ENCODE measurements around the gene PXDN.

PXDN gene

GRCh38 chr2:1594373-1595171 lies 149.7 kb downstream of the PXDN start:
- DNase-seq (ENCODE audit: low spot score), result peak; percentile 59

- no peak for DNase-seq (ENCODE audit: low spot score)
Measured at GRCh38 chr2:1594123-1594372, 150.3 kb downstream of the PXDN start.

- peak; percentile 79 for DNase-seq (ENCODE audit: low spot score)
Measured at GRCh38 chr2:1593371-1594122, 150.8 kb downstream of the PXDN start.

- peak; percentile 76 for DNase-seq (ENCODE audit: low spot score)
Measured at GRCh38 chr2:1591978-1592907, 152.1 kb downstream of the PXDN start.

DNA sequence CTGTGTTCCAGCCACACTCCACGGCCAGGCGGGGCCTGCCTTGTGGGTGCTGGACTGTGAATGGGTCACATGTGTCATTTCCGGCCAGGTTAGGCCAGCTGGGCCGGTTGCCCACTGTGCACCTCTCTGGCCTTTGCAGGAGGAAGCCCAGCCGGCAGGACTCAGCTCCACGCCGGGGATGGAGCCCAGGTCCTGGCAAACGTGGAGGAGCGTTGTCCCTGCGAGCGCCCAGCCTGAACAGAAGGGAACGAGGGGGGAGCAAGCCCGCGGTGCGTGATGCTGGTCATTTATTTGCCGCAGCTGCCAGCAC lies 152.9 kb downstream of the PXDN start:
- peak; percentile 62 for DNase-seq (ENCODE audit: low spot score)

GRCh38 chr2:1590596-1591460 lies 153.5 kb downstream of the PXDN start:
- DNase-seq (ENCODE audit: low spot score), result peak; percentile 62

DNA sequence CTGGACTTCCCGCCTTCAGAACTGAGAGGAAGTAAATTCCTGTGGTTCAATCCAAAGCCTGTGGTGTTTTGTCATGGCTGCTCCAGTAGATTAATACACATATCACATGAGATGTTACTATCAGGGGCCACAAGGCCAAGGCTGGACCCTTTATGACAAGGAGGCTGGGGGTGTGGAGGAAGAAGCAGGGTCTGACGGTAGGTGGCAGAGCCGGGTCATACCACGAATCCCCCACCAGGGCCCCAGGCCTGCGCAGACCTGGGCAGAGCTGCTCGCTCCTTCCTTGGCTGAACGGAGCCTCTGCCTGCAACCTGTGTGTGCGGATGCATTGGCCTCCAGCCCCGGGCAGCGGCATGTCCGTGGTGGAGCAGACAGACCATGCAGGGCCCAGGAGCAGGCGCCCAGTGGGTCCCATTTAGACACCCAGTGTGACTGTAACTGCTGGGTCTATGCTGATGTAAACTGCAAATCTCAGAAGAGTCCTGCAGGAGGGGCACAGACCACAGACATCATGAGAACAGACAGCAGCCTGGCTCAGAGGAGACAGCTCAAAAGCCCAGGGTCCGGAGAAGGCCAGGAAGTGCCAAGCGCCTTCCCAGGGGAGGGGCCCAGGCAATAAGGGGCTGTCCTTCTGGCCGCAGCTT lies 155.2 kb downstream of the PXDN start:
- DNase-seq (ENCODE audit: low spot score), result no peak

- DNase-seq (ENCODE audit: low spot score), result no peak
Measured at GRCh38 chr2:1588051-1588977, 156.0 kb downstream of the PXDN start.

DNA sequence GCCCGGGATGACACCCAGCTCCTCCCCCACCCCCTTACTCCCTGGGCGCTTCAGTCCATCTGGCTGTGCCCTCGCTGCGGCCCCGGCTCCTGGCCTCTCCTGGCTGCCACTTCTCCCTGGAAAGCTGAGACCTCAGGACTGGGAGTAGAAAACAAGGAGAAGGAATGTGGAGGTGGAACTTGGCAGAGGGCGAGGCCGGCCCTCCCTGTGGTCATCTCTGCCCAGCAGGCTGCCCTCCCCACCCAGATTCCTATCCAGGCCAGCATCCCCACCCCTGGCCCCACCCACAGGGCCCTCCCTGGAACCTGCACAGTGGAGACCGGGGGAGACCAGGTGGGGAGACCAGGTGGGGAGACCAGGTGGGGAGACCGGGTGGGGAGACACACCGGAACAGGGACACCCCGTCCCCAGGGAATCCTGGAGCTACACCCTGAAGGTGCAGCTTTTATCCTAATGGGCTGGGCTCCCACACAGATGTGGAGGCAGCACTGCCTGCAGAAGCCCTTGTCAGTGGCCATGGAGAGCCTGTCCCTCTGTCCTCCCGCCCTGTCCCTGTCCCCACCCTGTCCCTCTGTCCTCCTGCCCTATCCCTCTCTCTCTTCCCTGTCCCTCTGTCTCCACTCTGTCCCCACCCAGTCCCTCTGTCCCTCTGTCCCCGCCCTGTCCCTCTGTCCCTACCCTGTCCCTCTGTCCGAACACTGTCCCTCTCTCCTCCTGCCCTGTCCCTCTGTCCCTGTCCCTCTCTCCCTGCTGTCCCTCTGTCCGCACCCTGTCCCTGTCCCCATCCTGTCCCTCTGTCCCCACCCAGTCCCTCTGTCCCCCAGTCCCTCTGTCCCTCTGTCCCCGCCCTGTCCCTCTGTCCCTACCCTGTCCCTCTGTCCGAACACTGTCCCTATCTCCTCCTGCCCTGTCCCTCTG lies 157.1 kb downstream of the PXDN start:
- DNase-seq (ENCODE audit: low spot score), result no peak

- DNase-seq (ENCODE audit: low spot score), result no peak
Measured at GRCh38 chr2:1586251-1586922, 157.9 kb downstream of the PXDN start.

GRCh38 chr2:1585635-1586034 lies 158.7 kb downstream of the PXDN start:
- DNase-seq (ENCODE audit: low spot score), result no peak

DNA sequence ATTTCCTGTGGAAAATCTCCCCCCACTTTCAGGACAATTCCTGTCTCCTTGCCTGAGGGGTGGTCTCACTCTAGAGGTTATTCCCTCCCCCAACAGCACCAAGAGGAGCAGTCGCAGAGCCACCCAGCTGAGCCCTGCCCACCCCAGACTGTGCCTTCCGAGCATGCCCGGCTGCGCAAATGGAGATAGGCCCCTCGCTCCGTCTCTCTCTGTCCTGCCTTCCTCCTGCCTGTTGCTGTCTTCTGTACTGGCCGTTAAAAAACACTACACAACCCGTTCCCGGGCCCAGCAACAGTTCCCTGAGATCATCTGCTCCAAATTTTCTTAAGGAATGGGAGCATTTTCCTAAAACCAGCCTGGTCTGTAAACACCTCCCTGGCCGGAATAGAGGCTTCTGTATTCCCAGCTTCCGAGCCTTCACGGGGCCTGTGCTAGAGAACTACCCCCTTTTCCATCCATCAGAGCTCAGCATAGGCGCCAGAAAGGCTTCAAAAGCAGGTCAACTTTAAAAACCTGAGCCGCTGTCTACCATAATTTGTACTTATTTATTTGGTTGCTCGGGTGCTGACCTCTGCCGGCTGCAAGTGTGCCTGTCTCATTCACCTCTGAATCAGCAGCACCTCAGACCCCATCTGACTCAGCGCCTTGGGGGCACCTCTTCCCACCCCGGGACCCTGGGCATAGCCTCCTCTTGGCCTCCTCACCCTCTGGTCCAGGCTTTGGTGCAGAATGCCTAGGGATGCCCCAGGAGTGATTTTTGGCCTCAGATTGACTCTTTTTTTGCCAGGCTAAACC lies 159.4 kb downstream of the PXDN start:
- no peak for DNase-seq (ENCODE audit: low spot score)

GRCh38 chr2:1584051-1584531 lies 160.2 kb downstream of the PXDN start:
- DNase-seq (ENCODE audit: low spot score), result no peak

DNA sequence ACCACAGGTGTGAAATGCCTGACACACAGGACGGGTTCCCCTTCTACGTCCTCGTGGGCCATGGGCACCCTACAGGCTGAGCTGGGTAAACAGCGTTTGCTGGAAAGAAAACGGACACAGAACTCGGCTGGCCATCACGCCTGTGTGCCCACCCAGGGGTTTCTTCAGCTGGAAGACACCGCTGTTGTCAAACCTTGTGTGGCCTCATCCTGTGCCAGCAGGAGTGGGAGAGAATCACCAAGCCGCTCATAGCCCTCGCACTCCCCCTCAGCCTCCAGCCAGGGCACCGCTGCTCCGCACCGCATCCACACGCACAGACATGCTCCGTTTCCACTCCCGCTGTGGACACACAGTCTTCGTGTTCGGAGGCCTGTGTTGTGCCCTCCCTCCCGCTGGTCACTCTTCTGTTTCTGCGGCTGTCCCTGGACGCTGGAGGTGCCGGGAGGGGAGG lies 161.4 kb downstream of the PXDN start:
- no peak for DNase-seq (ENCODE audit: low spot score)

- no peak for DNase-seq (ENCODE audit: low spot score)
Measured at GRCh38 chr2:1581965-1582625, 162.2 kb downstream of the PXDN start.

Measured in left forelimb (tissue), 1 donor.